Measurements from ENCODE around the gene ALKBH3. TPM values are rescaled to one million over a fixed set of nuclear protein-coding genes. Genes with fewer than 3 reads are reported as not detected.

The ALKBH3 gene
- total and polyA plus RNA-seq, 2 of the 13 experiments (the other 11 are each of a cell fraction or from before 2014, with no cell fraction given): 17.8 to 36.1 TPM

- TF ChIP-seq ZBTB34 (CRISPR knock-in tag; IDR thresholded peaks at IDR 0.05): no peak
- no peak for TF ChIP-seq RNF2 (conservative IDR thresholded peaks at IDR 0.05; ENCODE audit: low read depth)
- TF ChIP-seq HNRNPH1 (optimal IDR thresholded peaks at IDR 0.05; ENCODE audit: low read depth, low read length): no peak
- TF ChIP-seq ARID5B (CRISPR knock-in tag; IDR thresholded peaks at IDR 0.05): peak; percentile 89
- no peak for TF ChIP-seq MEF2D (CRISPR knock-in tag; IDR thresholded peaks at IDR 0.05)
- TF ChIP-seq ZNF280B (CRISPR knock-in tag; IDR thresholded peaks at IDR 0.05; ENCODE audit: borderline replicate concordance): no peak
- TF ChIP-seq MED13 (CRISPR knock-in tag; IDR thresholded peaks at IDR 0.05): no peak
- no peak for TF ChIP-seq YY1 (IDR thresholded peaks at IDR 0.05; ENCODE audit: insufficient read depth, insufficient replicate concordance, low read depth, low read length)
- no peak for TF ChIP-seq ZNF513 (CRISPR knock-in tag; conservative IDR thresholded peaks at IDR 0.05)
- TF ChIP-seq RELA (CRISPR knock-in tag; IDR thresholded peaks at IDR 0.05): 0 out of 2 replicates have a peak, but pooled peaks have one; percentile 53
- no peak for TF ChIP-seq CCAR2 (optimal IDR thresholded peaks at IDR 0.05; ENCODE audit: low read depth, low read length)
- peak; percentile 55; the same call in 1 of the 2 replicates for TF ChIP-seq KDM4B (CRISPR knock-in tag; IDR thresholded peaks at IDR 0.05)
- TF ChIP-seq SAP130 (CRISPR knock-in tag; IDR thresholded peaks at IDR 0.05; ENCODE audit: low read depth): peak; percentile 78
- peak; percentile 52; the same call in 1 of the 2 replicates for TF ChIP-seq MED1 (CRISPR knock-in tag; IDR thresholded peaks at IDR 0.05)
- no peak for TF ChIP-seq LBX2 (CRISPR knock-in tag; IDR thresholded peaks at IDR 0.05; ENCODE audit: borderline replicate concordance)
- no peak for TF ChIP-seq ZNF18 (CRISPR knock-in tag; IDR thresholded peaks at IDR 0.05; ENCODE audit: insufficient replicate concordance)
- TF ChIP-seq JUN (CRISPR knock-in tag; IDR thresholded peaks at IDR 0.05): peak; percentile 33; the same call in 1 of the 2 replicates
- TF ChIP-seq ZNF441 (CRISPR knock-in tag; IDR thresholded peaks at IDR 0.05; ENCODE audit: borderline replicate concordance): no peak
Observed at GRCh38 chr11:43920598-43921419, 40.2 kb downstream of the ALKBH3 start (continued).
